PC-3 (cell line): ENCODE measurements around the gene KRTAP2-4.
"Not testable (repeated sequence)": the region's sequence is repeated elsewhere in the genome, so short reads cannot be mapped to it uniquely, and the experiment has no call there.

ENCODE experiments used
- CTCF ChIP-seq: fragments of 300-600 bp; sonication (generic); conservative IDR thresholded peaks from 2 replicates; pipeline ENCODE4 v1.5.1; 2017; ENCODE audit warnings: antibody characterized with exemption, low read depth, mild to moderate bottlenecking, low read length
- EZH2phosphoT487 ChIP-seq: fragments of 300-600 bp; sonication (generic); IDR thresholded peaks from 2 replicates; pipeline ENCODE4 v1.6.1; 2018; ENCODE audit warnings: mild to moderate bottlenecking, antibody characterized with exemption, low read length, borderline replicate concordance

DNA sequence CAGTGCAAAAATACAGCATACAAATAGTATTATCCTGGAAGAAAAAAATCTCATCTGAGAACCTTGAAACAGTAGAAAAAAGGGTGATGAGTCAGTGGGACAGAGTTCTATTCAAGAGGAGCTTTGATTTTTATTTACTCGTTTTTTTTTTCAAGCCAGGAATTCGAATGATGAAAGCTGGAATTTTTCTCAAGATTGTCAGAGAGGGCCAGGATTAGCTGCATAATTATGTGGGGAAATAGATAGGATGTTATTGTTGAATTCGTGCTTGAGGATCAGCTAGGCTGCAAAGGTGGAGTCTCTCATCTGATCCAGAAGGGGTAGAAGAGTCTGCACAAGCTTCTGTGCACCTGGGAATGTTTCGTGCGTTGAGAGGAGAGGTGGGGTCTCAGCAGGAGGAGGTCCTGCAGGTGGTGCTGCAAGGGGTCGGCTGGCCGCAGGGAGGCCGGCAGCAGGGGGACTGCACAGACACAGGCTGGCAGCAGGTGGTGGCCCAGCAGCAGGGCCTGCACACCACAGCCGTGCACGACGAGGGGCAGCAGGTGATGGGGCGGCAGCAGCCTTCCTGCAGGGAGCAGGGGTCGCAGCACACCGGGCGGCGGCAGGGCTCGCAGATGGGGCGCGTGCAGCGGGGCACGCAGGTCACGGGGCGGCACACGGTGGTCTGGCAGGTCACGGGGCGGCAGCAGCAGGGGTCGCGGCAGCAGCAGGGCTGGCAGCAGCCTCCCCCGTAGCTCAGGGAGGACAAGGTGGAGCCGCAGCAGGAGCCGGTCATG lies 6.2 kb downstream of the KRTAP2-4 start:
- not testable (repeated sequence) for TF ChIP-seq EZH2phosphoT487, CTCF
